SK-N-SH (cell line): ENCODE measurements around the gene MLLT3. TPM values are rescaled to one million over a fixed set of nuclear protein-coding genes. Genes with fewer than 3 reads are reported as not detected.

Experiments
- CTCF ChIA-PET: fragments of 300-600, 350-600 bp; formaldehyde crosslinking; extraction: SDS; loops from one replicate; lab custom pipeline; 2021; lab: Yijun Ruan, JAX
- POLR2A ChIA-PET: fragments of 350-600 bp; sonication (Branson Sonifier 250); formaldehyde crosslinking; extraction: SDS; loops from one replicate; lab custom pipeline; 2020; ENCODE audit warnings: antibody characterized with exemption, inconsistent platforms; lab: Yijun Ruan, JAX
- DNase-seq: peaks from one replicate; pipeline ENCODE4 v3.0.0; 2012
- H2AFZ ChIP-seq: fragments of 200-600 bp; sonication (generic); 2 replicates; pipeline ENCODE4 v1.8.1; 2016; ENCODE audit warnings: antibody characterized with exemption, mild to moderate bottlenecking, low read depth
- H3F3A ChIP-seq: fragments of 200-600 bp; sonication (generic); replicated peaks from 2 replicates; pipeline ENCODE3; 2016; ENCODE audit warnings: antibody characterized with exemption, mild to moderate bottlenecking; ENCODE audit not compliant: insufficient read depth
- H3K27ac ChIP-seq, 2 experiments: fragments of 200-500 bp in 1 of 2; fragments of 200-600 bp in 1 of 2; sonication (Bioruptor generic) in 1 of 2; sonication (generic), shearing (Covaris generic) in 1 of 2; 2 replicates each; pipeline versions ENCODE4 v1.5.1 to v1.6.1; 2014 to 2016; ENCODE audit warnings: low read depth in 2 of 2, inconsistent platforms in 1 of 2, low read length in 1 of 2, mild to moderate bottlenecking in 1 of 2, mixed read lengths in 1 of 2
- H3K27me3 ChIP-seq: fragments of 200-600 bp; sonication (generic), shearing (Covaris generic); 2 replicates; pipeline ENCODE4 v1.6.1; 2016; ENCODE audit warnings: mixed run types; ENCODE audit not compliant: insufficient read depth
- H3K36me3 ChIP-seq, 2 experiments: fragments of 200-500 bp in 1 of 2; fragments of 200-600 bp in 1 of 2; sonication (Bioruptor generic) in 1 of 2; sonication (generic) in 1 of 2; replicated peaks in 1 of 2; 2 replicates each; pipeline versions ENCODE3 to v1.5.1; 2014 to 2016; ENCODE audit warnings: low read length in 1 of 2, mild to moderate bottlenecking in 1 of 2; ENCODE audit not compliant: insufficient read depth in 2 of 2, control insufficient read depth in 1 of 2
- H3K4me1 ChIP-seq, 2 experiments: fragments of 200-500 bp in 1 of 2; fragments of 200-600 bp in 1 of 2; sonication (Bioruptor generic) in 1 of 2; sonication (generic), shearing (Covaris generic) in 1 of 2; 2 replicates each; pipeline versions ENCODE4 v1.5.1 to v1.6.1; 2014 to 2016; ENCODE audit warnings: low read depth in 1 of 2, low read length in 1 of 2, mixed run types in 1 of 2; ENCODE audit not compliant: insufficient read depth in 2 of 2, control insufficient read depth in 1 of 2
- H3K4me2 ChIP-seq: fragments of 200-600 bp; sonication (generic), shearing (Covaris generic); 2 replicates; pipeline ENCODE4 v1.6.1; 2017; ENCODE audit warnings: mixed run types
- H3K4me3 ChIP-seq, 2 experiments: fragments of 200-500 bp in 1 of 2; fragments of 200-600 bp in 1 of 2; sonication (Bioruptor generic) in 1 of 2; sonication (generic), shearing (Covaris generic) in 1 of 2; 2 replicates each; pipeline versions ENCODE4 v1.5.1 to v1.8.1; 2014 to 2016; ENCODE audit warnings: low read depth in 2 of 2, inconsistent platforms in 1 of 2, low read length in 1 of 2, mild to moderate bottlenecking in 1 of 2, mixed read lengths in 1 of 2, moderate library complexity in 1 of 2
- H3K79me2 ChIP-seq: fragments of 200-600 bp; sonication (generic); 2 replicates; pipeline ENCODE4 v1.8.1; 2017; ENCODE audit warnings: mild to moderate bottlenecking; ENCODE audit not compliant: insufficient read depth
- H3K9ac ChIP-seq: fragments of 200-600 bp; sonication (generic); 2 replicates; pipeline ENCODE4 v1.6.1; 2017; ENCODE audit warnings: mixed run types
- H3K9me2 ChIP-seq: fragments of 200-600 bp; sonication (generic); 2 replicates; pipeline ENCODE4 v1.6.1; 2017; ENCODE audit warnings: mixed run types
- H3K9me3 ChIP-seq: fragments of 200-600 bp; sonication (generic); 2 replicates; pipeline ENCODE4 v1.6.1; 2017; ENCODE audit warnings: mixed run types, mild to moderate bottlenecking, moderate library complexity
- H4K20me1 ChIP-seq: fragments of 200-600 bp; sonication (generic); 2 replicates; pipeline ENCODE4 v1.6.1; 2017; ENCODE audit warnings: mild to moderate bottlenecking, mixed run types; ENCODE audit not compliant: insufficient read depth
- CTCF ChIP-seq: fragments of 200-600 bp; sonication (generic); IDR thresholded peaks from 2 replicates; pipeline ENCODE4 v1.6.1; 2017; ENCODE audit warnings: antibody characterized with exemption, mild to moderate bottlenecking, moderate library complexity
- FOSL2 ChIP-seq: IDR thresholded peaks from 2 replicates; pipeline ENCODE4 v1.4.0; 2012; ENCODE audit warnings: low read depth, mild to moderate bottlenecking, moderate library complexity, borderline replicate concordance
- FOXJ3 ChIP-seq: sonication (generic); formaldehyde crosslinking; IDR thresholded peaks from 2 replicates; pipeline ENCODE4 v1.5.1; 2020; ENCODE audit warnings: mild to moderate bottlenecking, missing genetic modification reagents
- FOXM1 ChIP-seq: IDR thresholded peaks from 2 replicates; pipeline ENCODE4 v1.4.0; 2012; ENCODE audit warnings: low read depth, mild to moderate bottlenecking
- GABPA ChIP-seq: IDR thresholded peaks from 2 replicates; pipeline ENCODE4 v1.4.0; 2012; ENCODE audit warnings: low read depth, mild to moderate bottlenecking
- GATA2 ChIP-seq: sonication (generic); formaldehyde crosslinking; IDR thresholded peaks from 2 replicates; pipeline ENCODE4 v1.5.0; 2020; ENCODE audit warnings: mild to moderate bottlenecking, missing genetic modification reagents
- IRF3 ChIP-seq: fragments of 150-350 bp; IDR thresholded peaks from 2 replicates; pipeline ENCODE4 v1.6.1; 2016; ENCODE audit warnings: mild to moderate bottlenecking, low read depth, low read length
- REST ChIP-seq: IDR thresholded peaks from 2 replicates; pipeline ENCODE4 v1.6.1; 2012; ENCODE audit warnings: mild to moderate bottlenecking, low read depth, low read length, moderate library complexity
- RXRA ChIP-seq: IDR thresholded peaks from 2 replicates; pipeline ENCODE4 v1.4.0; 2012; ENCODE audit warnings: low read depth, mild to moderate bottlenecking, borderline replicate concordance
- SMC3 ChIP-seq: IDR thresholded peaks from 2 replicates; pipeline ENCODE4 v1.6.1; 2012; ENCODE audit warnings: low read depth, low read length, improper control_type of control experiment
- TAF1 ChIP-seq: IDR thresholded peaks from 2 replicates; pipeline ENCODE4 v1.6.1; 2012; ENCODE audit warnings: low read depth, mild to moderate bottlenecking, low read length, moderate library complexity, borderline replicate concordance
- TCF12 ChIP-seq: IDR thresholded peaks from 2 replicates; pipeline ENCODE4 v1.4.0; 2012
- USF2 ChIP-seq: fragments of 150-350 bp; IDR thresholded peaks from 2 replicates; pipeline ENCODE4 v1.6.1; 2017; ENCODE audit warnings: antibody characterized with exemption, low read length, low read depth, borderline replicate concordance
- ZBTB33 ChIP-seq: IDR thresholded peaks from 2 replicates; pipeline ENCODE4 v1.4.0; 2012; ENCODE audit warnings: low read depth, borderline replicate concordance
- WGBS: methylation state at CpG from one replicate; pipeline ENCODE4 v1.1.6; 2017; ENCODE audit warnings: low lambda C conversion rate; 5-methylcytosine and 5-hydroxymethylcytosine counted together
- polyA plus RNA-seq, 3 experiments: library from polyadenylated mRNA; depleted of rRNA; stranded (reverse); fragments of >200 nt; gene quantifications; 2 replicates each; pipeline ENCODE4 v1.2.3, GENCODE V29; 2012

The MLLT3 gene
- polyA plus RNA-seq, 1 of the 3 experiments (the other 2 are of a cell fraction), result 3.9 TPM

GRCh38 chr9:20593537-20593936 lies 28.8 kb downstream of the MLLT3 start:
- DNase-seq, result no peak
- no peak overlapping the region for H3K4me3 ChIP-seq
- H4K20me1 ChIP-seq, result no peaks in the 10 kb centered on the region
- H3F3A ChIP-seq, result peaks cover 6% of the 10 kb centered on the region
- peak overlapping the region in 1 of 2 experiments; percentile 38; a peak in 2 of 4 replicates for H3K27ac ChIP-seq
- H3K9me2 ChIP-seq, result no peaks in the 10 kb centered on the region
- no peaks in the 10 kb centered on the region for H3K9me3 ChIP-seq
- WGBS, result 39% methylated on average over 2 of the region's 2 CpGs
- no peak overlapping the region; the same call in 1 of the 2 replicates for H2AFZ ChIP-seq
- TF ChIP-seq CTCF, result no peak
- TF ChIP-seq FOXM1, result 0 out of 2 replicates have a peak, but pooled peaks have one; percentile 32
- H3K9ac ChIP-seq, result no peak overlapping the region
- ChIA-PET POLR2A (no interaction called here), CTCF (no interaction called here)
- H3K27me3 ChIP-seq, result no peaks in the 10 kb centered on the region
- H3K4me1 ChIP-seq, result peaks cover 0 to 15% of the 10 kb centered on the region in 2 experiments; a peak in 2 of 4 replicates
- no peaks in the 10 kb centered on the region for H3K79me2 ChIP-seq
- no peaks in the 10 kb centered on the region for H3K36me3 ChIP-seq
- no peak overlapping the region for H3K4me2 ChIP-seq

- POLR2A ChIA-PET, result no interaction called here
- H3K27ac ChIP-seq, result peak overlapping the region in 1 of 2 experiments; percentile 38; a peak in 2 of 4 replicates
These were observed 29.2 kb downstream of the MLLT3 start for GRCh38 chr9:20593105-20593504.

More at GRCh38 chr9:20593105-20593504, 29.2 kb downstream of the MLLT3 start:
- H3K4me1 ChIP-seq, result peaks cover 0 to 15% of the 10 kb centered on the region in 2 experiments; a peak in 2 of 4 replicates
- no peaks in the 10 kb centered on the region for H3K36me3 ChIP-seq
- no peak overlapping the region for H3K4me3 ChIP-seq
- DNase-seq, result no peak
- H3K9ac ChIP-seq, result no peak overlapping the region
- H3F3A ChIP-seq, result peaks cover 6% of the 10 kb centered on the region
- no peaks in the 10 kb centered on the region for H3K79me2 ChIP-seq
- CTCF ChIA-PET, result no interaction called here
- TF ChIP-seq REST, result no peak
- no peak for TF ChIP-seq IRF3
- TF ChIP-seq GATA2 (CRISPR knock-in tag), result no peak
- TF ChIP-seq GABPA, result no peak
- no peak for TF ChIP-seq USF2
- TF ChIP-seq FOXM1, result no peak
- TF ChIP-seq SMC3, result no peak
- TF ChIP-seq FOSL2, result no peak
- TF ChIP-seq ZBTB33, result no peak
- no peak for TF ChIP-seq TAF1
- TF ChIP-seq FOXJ3 (CRISPR knock-in tag), result no peak
- TF ChIP-seq TCF12, result no peak
- TF ChIP-seq RXRA, result no peak
- H4K20me1 ChIP-seq, result no peaks in the 10 kb centered on the region
- H3K9me3 ChIP-seq, result no peaks in the 10 kb centered on the region
- H2AFZ ChIP-seq, result no peak overlapping the region; the same call in 1 of the 2 replicates
- no peaks in the 10 kb centered on the region for H3K9me2 ChIP-seq
- no peak overlapping the region for H3K4me2 ChIP-seq
- WGBS, result 78% methylated on average over 5 of the region's 5 CpGs
- no peaks in the 10 kb centered on the region for H3K27me3 ChIP-seq
